IPS-20b (cell line): Measurements from ENCODE around the gene KIF12.

Experiments
- H3K27ac ChIP-seq: one replicate; pipeline ENCODE4 v1.5.1; 2013; ENCODE audit warnings: low read length
- H3K27me3 ChIP-seq: 2 replicates; pipeline ENCODE4 v1.6.1; 2013; ENCODE audit warnings: mild to moderate bottlenecking, low read length, inconsistent platforms; ENCODE audit not compliant: insufficient read depth
- H3K36me3 ChIP-seq: 2 replicates; pipeline ENCODE4 v1.6.1; 2013; ENCODE audit warnings: low read depth, mild to moderate bottlenecking, inconsistent platforms, low read length, moderate library complexity; ENCODE audit not compliant: insufficient read depth
- H3K4me1 ChIP-seq: 2 replicates; pipeline ENCODE4 v1.6.1; 2013; ENCODE audit warnings: mild to moderate bottlenecking, control low read depth, inconsistent platforms, low read length, moderate library complexity; ENCODE audit not compliant: insufficient read depth
- H3K4me3 ChIP-seq: 2 replicates; pipeline ENCODE4 v1.5.1; 2013; ENCODE audit warnings: mild to moderate bottlenecking, low read length, inconsistent platforms
- H3K9ac ChIP-seq: 2 replicates; pipeline ENCODE4 v1.6.1; 2013; ENCODE audit warnings: low read depth, mild to moderate bottlenecking, inconsistent platforms, low read length, moderate library complexity
- H3K9me3 ChIP-seq: 2 replicates; pipeline ENCODE4 v1.6.1; 2013; ENCODE audit warnings: mild to moderate bottlenecking, low read depth, low read length, inconsistent platforms; ENCODE audit not compliant: insufficient read depth

KIF12 gene

DNA sequence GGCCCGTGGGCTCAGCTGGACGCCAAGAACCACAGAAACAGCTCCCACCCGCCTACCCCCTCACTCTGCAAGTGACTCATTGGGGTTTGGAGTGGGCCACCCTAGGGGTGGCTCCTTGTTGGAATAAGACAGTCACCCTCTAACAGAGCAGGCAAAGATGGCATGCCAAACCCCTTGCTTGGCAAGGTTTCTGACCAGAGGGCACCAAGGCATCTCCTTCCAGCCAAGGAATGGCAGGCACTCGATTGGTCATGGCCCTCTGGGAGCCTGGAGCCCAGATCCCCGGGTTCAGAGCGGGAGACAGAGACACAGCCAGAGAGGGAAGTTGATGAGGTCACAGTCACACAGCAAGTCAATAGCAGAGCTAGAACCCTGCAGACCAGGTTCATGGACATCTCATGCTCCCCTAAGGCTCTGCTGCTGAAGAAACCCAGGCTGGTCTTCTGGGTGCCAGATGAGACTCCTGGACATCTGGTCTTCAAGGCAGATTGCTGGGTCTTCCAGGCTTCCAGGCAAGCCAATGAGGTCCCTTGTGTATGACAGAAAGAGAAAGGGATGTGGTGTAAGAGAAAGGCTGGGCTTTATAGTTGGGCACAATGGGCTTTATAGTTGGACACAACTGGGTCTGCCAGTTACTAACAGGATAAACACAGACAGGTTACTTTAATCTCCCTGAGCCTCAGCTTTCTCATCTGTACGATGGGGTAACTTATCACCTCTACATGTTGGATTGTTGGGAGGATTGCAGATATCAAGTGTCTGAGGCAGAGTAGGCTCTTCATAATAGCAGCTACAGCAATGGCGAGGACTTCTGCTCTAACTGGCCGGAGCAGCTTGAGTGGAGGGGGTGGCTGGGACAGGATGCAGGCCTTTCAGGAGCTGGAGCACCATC, 23.3 kb upstream of the KIF12 start:
- H3K9me3 ChIP-seq = no peaks in the 10 kb centered on the region; the same call in 1 of the 2 replicates
- H3K27me3 ChIP-seq = peaks cover 3% of the 10 kb centered on the region; the same call in 1 of the 2 replicates
- H3K4me1 ChIP-seq = no peaks in the 10 kb centered on the region
- no peak overlapping the region for H3K27ac ChIP-seq
- H3K4me3 ChIP-seq = no peak overlapping the region
- H3K9ac ChIP-seq = no peak overlapping the region
- H3K36me3 ChIP-seq = no peaks in the 10 kb centered on the region

DNA sequence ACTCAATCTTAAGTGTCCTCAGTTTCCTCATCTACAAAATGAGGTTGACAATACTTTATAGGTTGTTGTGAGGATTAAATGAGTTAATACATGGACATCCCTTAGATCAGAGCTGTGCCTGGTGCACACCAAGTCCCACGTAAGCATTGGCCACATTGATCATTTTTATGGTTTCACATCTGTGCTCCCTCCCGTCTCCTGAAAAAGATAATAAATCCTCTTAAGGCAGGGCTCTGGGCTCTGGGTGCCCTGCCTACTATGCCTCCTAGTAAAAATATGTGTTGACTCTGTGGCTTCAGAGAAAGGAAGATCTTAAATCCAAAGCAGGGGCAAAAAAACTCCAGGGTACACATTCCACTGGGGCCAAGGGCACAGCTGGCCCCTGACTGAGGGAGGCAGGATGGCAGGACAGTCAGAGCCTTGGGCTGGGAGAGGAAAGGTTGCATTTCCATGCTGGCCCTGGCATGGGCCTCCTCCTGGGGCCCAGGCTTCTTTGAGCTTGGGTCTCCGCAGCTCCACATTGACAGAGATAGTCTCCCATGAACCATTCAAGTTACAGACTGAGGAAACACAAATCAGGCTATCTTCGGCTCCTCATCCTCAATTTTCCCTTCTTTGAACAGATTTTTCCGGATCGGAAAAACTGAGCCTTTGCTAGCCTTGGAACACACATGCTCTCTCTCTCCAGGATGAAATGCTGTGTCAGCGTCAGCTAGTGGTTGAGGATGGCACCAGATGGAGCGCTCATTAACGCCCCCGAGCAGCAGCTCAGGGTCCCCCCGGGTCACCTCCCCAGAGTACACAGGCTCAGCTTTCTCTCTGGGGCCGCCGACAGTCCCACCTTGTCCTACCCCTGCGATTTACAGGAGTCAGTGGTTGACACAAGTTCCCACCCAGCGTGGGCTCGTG, 22.4 kb upstream of the KIF12 start:
- Histone ChIP-seq H3K27ac (no peak overlapping the region), H3K4me1 (no peaks in the 10 kb centered on the region), H3K4me3 (no peak overlapping the region)

GRCh38 chr9:114120192-114121014, 21.3 kb upstream of the KIF12 start:
- no peak overlapping the region for H3K27ac ChIP-seq
- H3K9me3 ChIP-seq = no peaks in the 10 kb centered on the region
- H3K4me1 ChIP-seq = no peaks in the 10 kb centered on the region
- H3K36me3 ChIP-seq = no peaks in the 10 kb centered on the region
- peaks cover 3% of the 10 kb centered on the region; the same call in 1 of the 2 replicates for H3K27me3 ChIP-seq
- no peak overlapping the region for H3K4me3 ChIP-seq
- H3K9ac ChIP-seq = no peak overlapping the region

More for the DNA sequence above, 22.4 kb upstream of the KIF12 start:
- Histone ChIP-seq H3K9me3 (no peaks in the 10 kb centered on the region), H3K36me3 (no peaks in the 10 kb centered on the region), H3K9ac (no peak overlapping the region), H3K27me3 (peaks cover 3% of the 10 kb centered on the region; the same call in 1 of the 2 replicates)

- Histone ChIP-seq H3K9ac (no peak overlapping the region), H3K36me3 (no peaks in the 10 kb centered on the region), H3K27me3 (peaks cover 3% of the 10 kb centered on the region; the same call in 1 of the 2 replicates), H3K4me1 (no peaks in the 10 kb centered on the region), H3K9me3 (no peaks in the 10 kb centered on the region), H3K4me3 (no peak overlapping the region), H3K27ac (no peak overlapping the region)
Measured at GRCh38 chr9:114119242-114120191, 20.4 kb upstream of the KIF12 start.

DNA sequence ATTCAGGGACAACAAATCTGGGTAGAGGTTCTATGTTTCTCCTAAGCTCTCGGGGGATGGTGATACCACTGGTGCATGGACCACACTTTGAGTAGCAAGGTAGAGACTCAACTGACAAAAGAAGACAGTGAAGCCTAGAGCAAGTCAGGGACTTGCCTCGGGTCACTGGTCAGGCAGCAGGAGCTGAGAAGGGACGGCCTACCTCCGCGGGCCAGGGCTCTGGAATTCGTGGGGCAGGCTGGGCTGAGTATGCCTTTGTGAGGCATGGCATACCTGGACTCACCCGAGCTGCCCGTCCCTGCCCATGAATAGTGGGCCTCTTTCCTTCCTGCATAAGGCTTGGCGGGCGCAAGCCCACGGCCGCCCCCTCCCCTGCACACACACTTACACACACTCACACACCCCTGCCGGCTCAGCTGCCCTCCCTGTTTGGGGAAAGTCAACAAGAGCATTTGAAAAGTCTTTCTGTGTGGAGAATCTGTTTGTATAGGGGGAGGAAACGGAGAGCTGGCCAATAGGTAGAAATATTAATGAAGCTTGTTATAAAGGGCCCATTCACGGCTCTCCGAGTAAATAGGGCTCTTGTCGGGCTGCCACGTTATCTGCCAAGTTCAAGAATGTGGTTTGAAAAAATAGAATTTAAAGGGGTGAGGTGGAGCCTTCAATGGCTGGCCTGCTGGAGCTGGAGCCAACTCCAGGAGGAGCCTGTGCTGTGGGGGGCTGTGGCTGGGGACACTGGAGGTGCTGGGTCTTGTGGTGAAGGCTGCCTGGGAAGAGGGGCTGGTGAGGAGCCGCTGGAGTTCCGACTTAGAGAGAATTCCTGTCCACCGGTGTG, 19.1 kb upstream of the KIF12 start:
- no peak overlapping the region for H3K4me3 ChIP-seq
- no peaks in the 10 kb centered on the region for H3K4me1 ChIP-seq
- H3K36me3 ChIP-seq = no peaks in the 10 kb centered on the region
- H3K27me3 ChIP-seq = peaks cover 7% of the 10 kb centered on the region; the same call in 1 of the 2 replicates
- no peaks in the 10 kb centered on the region for H3K9me3 ChIP-seq
- no peak overlapping the region for H3K27ac ChIP-seq
- no peak overlapping the region for H3K9ac ChIP-seq

- H3K27me3 ChIP-seq = peaks cover 13% of the 10 kb centered on the region
- H3K27ac ChIP-seq = no peak overlapping the region
- H3K36me3 ChIP-seq = no peaks in the 10 kb centered on the region
- no peak overlapping the region for H3K4me3 ChIP-seq
- no peaks in the 10 kb centered on the region for H3K9me3 ChIP-seq
- no peak overlapping the region for H3K9ac ChIP-seq
- no peaks in the 10 kb centered on the region for H3K4me1 ChIP-seq
Measured at GRCh38 chr9:114117614-114117995, 18.5 kb upstream of the KIF12 start.

GRCh38 chr9:114116126-114116747, 17.1 kb upstream of the KIF12 start:
- H3K9ac ChIP-seq = no peak overlapping the region
- no peaks in the 10 kb centered on the region for H3K9me3 ChIP-seq
- no peak overlapping the region for H3K27ac ChIP-seq
- no peaks in the 10 kb centered on the region for H3K36me3 ChIP-seq
- no peak overlapping the region for H3K4me3 ChIP-seq
- H3K4me1 ChIP-seq = no peaks in the 10 kb centered on the region
- H3K27me3 ChIP-seq = peaks cover 14% of the 10 kb centered on the region

DNA sequence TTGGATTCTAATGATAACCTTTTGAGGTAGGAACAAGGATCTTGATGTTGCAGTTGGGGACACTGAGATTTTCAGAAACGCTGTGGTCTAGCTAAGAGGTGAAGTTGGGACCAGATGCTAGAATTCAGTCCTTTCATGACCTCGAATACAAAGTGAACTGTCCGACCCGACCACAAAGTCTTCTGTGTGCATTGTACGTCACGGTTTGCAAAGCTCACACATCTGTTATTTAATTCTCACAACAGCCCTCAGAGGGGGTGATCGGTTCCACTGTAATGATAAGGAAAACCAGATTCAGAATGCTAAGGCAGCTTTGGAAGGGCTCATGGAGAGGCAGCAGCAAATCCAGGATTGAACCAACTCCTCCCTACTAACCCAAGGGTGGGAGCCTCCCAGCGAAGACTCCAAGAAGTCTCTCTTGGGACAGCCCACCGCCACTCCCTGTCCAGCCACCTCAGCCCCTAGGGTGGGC, 16.6 kb upstream of the KIF12 start:
- Histone ChIP-seq H3K4me3 (no peak overlapping the region), H3K9ac (no peak overlapping the region), H3K36me3 (no peaks in the 10 kb centered on the region), H3K4me1 (no peaks in the 10 kb centered on the region), H3K9me3 (no peaks in the 10 kb centered on the region), H3K27me3 (peaks cover 14% of the 10 kb centered on the region), H3K27ac (no peak overlapping the region)

GRCh38 chr9:114114364-114114763, 15.3 kb upstream of the KIF12 start:
- H3K9ac ChIP-seq = no peak overlapping the region

More at GRCh38 chr9:114114364-114114763, 15.3 kb upstream of the KIF12 start:
- Histone ChIP-seq H3K27me3 (peaks cover 12% of the 10 kb centered on the region), H3K9me3 (no peaks in the 10 kb centered on the region), H3K4me1 (no peaks in the 10 kb centered on the region), H3K4me3 (no peak overlapping the region), H3K36me3 (no peaks in the 10 kb centered on the region), H3K27ac (no peak overlapping the region)
